Endodermal cell (in vitro differentiated cells): ENCODE data around the gene XRCC1. TPM values are rescaled to one million over a fixed set of nuclear protein-coding genes. Genes with fewer than 3 reads are reported as not detected.

ENCODE experiments used
- DNase-seq: peaks from one replicate; pipeline ENCODE4 v3.0.0-alpha.2; 2017
- H3K27ac ChIP-seq: 2 replicates; pipeline ENCODE4 v1.5.1; 2013; ENCODE audit warnings: mild to moderate bottlenecking, low read depth, low read length, moderate library complexity
- H3K27me3 ChIP-seq: 2 replicates; pipeline ENCODE4 v1.6.1; 2013; ENCODE audit warnings: mild to moderate bottlenecking, low read length, moderate library complexity; ENCODE audit not compliant: insufficient read depth, control insufficient read depth, poor library complexity, severe bottlenecking
- H3K36me3 ChIP-seq: 2 replicates; pipeline ENCODE4 v1.7.0; 2013; ENCODE audit warnings: mild to moderate bottlenecking, low read length, moderate library complexity; ENCODE audit not compliant: control insufficient read depth, insufficient read depth
- H3K4me1 ChIP-seq: one replicate; pipeline ENCODE4 v1.7.0; 2013; ENCODE audit warnings: low read length; ENCODE audit not compliant: control insufficient read depth, insufficient read depth
- H3K4me3 ChIP-seq: 2 replicates; pipeline ENCODE4 v1.5.1; 2013; ENCODE audit warnings: mild to moderate bottlenecking, low read length, moderate library complexity
- H3K9ac ChIP-seq: 2 replicates; pipeline ENCODE4 v1.6.1; 2013; ENCODE audit warnings: mild to moderate bottlenecking, low read length, moderate library complexity; ENCODE audit not compliant: poor library complexity, severe bottlenecking; ENCODE audit errors: extremely low read depth
- H3K9me3 ChIP-seq: 2 replicates; pipeline ENCODE4 v1.6.1; 2013; ENCODE audit warnings: mild to moderate bottlenecking, low read length, moderate library complexity; ENCODE audit not compliant: control insufficient read depth
- H3K27ac Mint-ChIP-seq: 2 replicates; pipeline ENCODE4 v1.8.0; 2020; ENCODE audit warnings: mixed read lengths
- H3K27me3 Mint-ChIP-seq: 2 replicates; pipeline ENCODE4 v1.8.0; 2021; ENCODE audit warnings: mild to moderate bottlenecking, mixed read lengths; ENCODE audit not compliant: insufficient read depth
- H3K36me3 Mint-ChIP-seq: 2 replicates; pipeline ENCODE4 v1.8.0; 2020; ENCODE audit warnings: low read depth, mixed read lengths
- H3K4me1 Mint-ChIP-seq: 2 replicates; pipeline ENCODE4 v1.8.0; 2020; ENCODE audit warnings: mixed read lengths
- H3K4me3 Mint-ChIP-seq: 2 replicates; pipeline ENCODE4 v1.8.0; 2020; ENCODE audit warnings: mild to moderate bottlenecking, moderate library complexity, mixed read lengths
- H3K9me3 Mint-ChIP-seq: 2 replicates; pipeline ENCODE4 v1.8.0; 2020; ENCODE audit warnings: mild to moderate bottlenecking, mixed read lengths
- CTCF ChIP-seq: fragments of 200-600 bp; sonication (generic); conservative IDR thresholded peaks from 2 replicates; pipeline ENCODE4 v1.5.0; 2021; ENCODE audit warnings: antibody characterized with exemption, mild to moderate bottlenecking
- WGBS, 2 experiments: methylation state at CpG; one replicate each; pipeline versions ENCODE4 v1.1.5 to v1.1.7; 2013; ENCODE audit warnings: missing lambda C conversion rate in 2 of 2, mixed read lengths in 1 of 2; ENCODE audit not compliant: insufficient coverage in 1 of 2, insufficient read length in 1 of 2; 5-methylcytosine and 5-hydroxymethylcytosine counted together
- total RNA-seq, 2 donors: library from RNA; stranded (reverse); fragmentation: NEBNext Ultra II Directional in 1 of 2; extraction: Animal tissue kit (Norgen Biotek cat#: 25700) in 1 of 2; gene quantifications; 2 replicates in 1 of 2; 3 replicates in 1 of 2; pipeline ENCODE4 v1.2.1, GENCODE V29; 2021

Gene XRCC1
- total RNA-seq, 2 donors from 2014 or later, result 48.8 to 52.1 TPM

DNA sequence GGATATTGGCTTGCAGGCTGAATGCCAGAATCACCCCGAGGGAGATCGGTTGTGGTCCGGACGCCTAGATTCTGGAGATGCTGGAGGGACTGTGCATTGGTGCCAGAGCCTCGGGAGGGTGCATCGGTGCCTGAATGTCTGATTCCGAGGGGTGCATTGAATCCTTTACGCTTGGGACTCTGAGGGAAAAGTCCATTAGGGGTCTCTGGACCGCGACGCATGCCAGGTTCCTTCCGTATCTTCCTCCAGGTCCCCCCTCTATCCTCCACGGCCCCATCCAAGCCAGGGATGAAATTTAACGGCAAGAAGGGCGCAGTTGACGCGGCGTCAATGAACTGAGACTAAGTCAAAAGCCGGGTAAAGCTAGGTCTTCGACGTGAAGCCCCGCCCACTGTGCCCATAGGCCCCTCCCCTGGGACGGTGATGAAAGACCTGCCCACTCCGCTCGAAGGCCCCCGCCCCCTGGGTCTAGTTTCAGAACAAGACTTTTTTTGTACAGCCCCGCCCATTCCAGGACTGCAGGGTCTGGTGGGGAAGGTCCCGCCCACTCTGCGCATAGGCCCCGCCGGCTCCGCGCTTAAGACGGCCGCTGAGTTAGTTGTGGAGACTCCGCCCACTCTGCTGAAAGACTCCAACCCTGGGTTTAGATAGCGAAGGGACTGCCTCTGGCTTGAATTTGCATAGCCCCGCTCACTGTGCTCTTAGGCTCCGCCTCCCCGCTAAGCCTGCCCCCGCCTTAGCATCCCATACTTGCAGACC lies 41.6 kb downstream of the XRCC1 start:
- H3K27me3 Mint-ChIP-seq, result peaks cover 10% of the 10 kb centered on the region
- H3K4me3 ChIP-seq, result peak overlapping the region; percentile 92
- peaks cover 21% of the 10 kb centered on the region for H3K36me3 Mint-ChIP-seq
- peak overlapping the region; percentile 85 for H3K27ac ChIP-seq
- peak; percentile 99 for DNase-seq
- 1% methylated on average over 29 to 41 of the region's 41 CpGs for WGBS, 2 experiments
- H3K4me3 Mint-ChIP-seq, result peak overlapping the region; percentile 66
- H3K9me3 ChIP-seq, result peaks cover 6% of the 10 kb centered on the region
- peaks cover 20% of the 10 kb centered on the region for H3K36me3 ChIP-seq
- no peaks in the 10 kb centered on the region for H3K4me1 ChIP-seq
- no peak overlapping the region for H3K9ac ChIP-seq
- no peak for TF ChIP-seq CTCF
- peaks cover 4% of the 10 kb centered on the region for H3K9me3 Mint-ChIP-seq
- peak overlapping the region; percentile 93 for H3K27ac Mint-ChIP-seq
- H3K4me1 Mint-ChIP-seq, result peaks cover 5% of the 10 kb centered on the region
- no peaks in the 10 kb centered on the region for H3K27me3 ChIP-seq

DNA sequence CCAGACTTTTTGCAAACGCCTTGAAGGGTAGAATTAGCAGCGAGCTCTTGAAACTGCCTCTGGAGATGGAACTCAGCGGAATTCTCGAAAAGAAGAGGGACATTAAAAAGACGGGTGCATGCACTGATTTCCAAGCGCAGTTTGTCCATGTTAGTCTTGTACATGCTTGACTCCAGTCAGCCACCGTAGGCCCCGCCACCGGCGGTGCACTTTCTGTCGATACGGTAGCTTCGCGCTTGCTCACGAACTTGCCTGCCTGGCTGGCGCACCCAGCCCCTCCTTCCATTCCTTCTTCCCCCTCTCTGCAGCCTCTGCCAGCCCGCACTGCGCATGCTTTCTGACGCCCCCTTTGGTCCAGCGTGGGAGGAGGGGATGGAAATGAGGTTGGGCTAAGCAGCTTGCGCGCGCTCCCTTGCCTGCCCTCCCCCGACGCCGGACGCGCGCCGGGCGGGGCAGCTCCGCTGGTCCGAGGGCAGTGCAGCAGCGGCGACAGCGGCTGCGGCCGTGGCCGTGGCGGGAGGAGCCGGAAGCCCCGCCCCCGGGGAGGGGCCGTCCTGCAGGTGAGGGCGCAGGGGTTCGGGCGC lies 42.3 kb downstream of the XRCC1 start, which contains the start of gene ZNF575:
Gene ZNF575, plus strand, starts transcription at position 227 of the 584 bp plus-strand sequence. CDS start 1,235 bp downstream, outside the sequence.
- Mint-ChIP-seq H3K4me1 (peaks cover 5% of the 10 kb centered on the region), H3K27me3 (peaks cover 16% of the 10 kb centered on the region), H3K9me3 (no peaks in the 10 kb centered on the region), H3K27ac (peak within 1 kb of the TSS; percentile 93), H3K4me3 (peak within 1 kb of the TSS; percentile 66), H3K36me3 (peaks cover 15% of the 10 kb centered on the region)
- Histone ChIP-seq H3K27me3 (no peaks in the 10 kb centered on the region), H3K4me1 (no peaks in the 10 kb centered on the region), H3K9ac (peak within 1 kb of the TSS; percentile 41), H3K27ac (peak within 1 kb of the TSS; percentile 85), H3K9me3 (no peaks in the 10 kb centered on the region), H3K36me3 (peaks cover 13% of the 10 kb centered on the region), H3K4me3 (peak within 1 kb of the TSS; percentile 92)
- WGBS, 2 experiments, result 0 to 1% methylated on average over 13 to 46 of the region's 47 CpGs
- peak; percentile 97 for DNase-seq
- peak; percentile 9 for TF ChIP-seq CTCF

DNA sequence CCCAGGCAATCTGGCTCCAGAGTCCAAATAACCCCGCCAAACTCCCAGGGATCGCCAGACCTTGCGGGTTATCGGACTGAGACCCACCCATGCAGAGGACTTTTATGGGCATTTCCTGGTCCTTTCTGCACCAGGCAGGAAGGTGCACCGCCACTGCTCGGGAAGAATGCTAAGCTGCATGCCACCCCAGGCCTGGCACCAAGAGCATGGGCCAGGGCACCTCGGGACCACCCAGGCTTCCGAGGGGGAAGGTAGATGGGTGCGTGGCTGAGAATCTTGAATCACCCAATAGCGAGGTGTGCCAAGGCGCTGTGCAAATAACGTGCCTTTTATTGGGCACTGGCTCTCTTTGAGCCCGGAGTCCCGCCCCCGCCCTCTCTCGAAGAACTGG lies 42.8 kb downstream of the XRCC1 start:
- peak overlapping the region; percentile 91 for H3K27ac Mint-ChIP-seq
- Histone ChIP-seq H3K27me3 (no peaks in the 10 kb centered on the region), H3K4me3 (peak overlapping the region; percentile 92), H3K9ac (peak overlapping the region; percentile 41), H3K27ac (peak overlapping the region; percentile 85), H3K4me1 (no peaks in the 10 kb centered on the region), H3K9me3 (no peaks in the 10 kb centered on the region), H3K36me3 (peaks cover 8% of the 10 kb centered on the region)
- WGBS, 2 experiments, result 25 to 28% methylated on average over 14 to 16 of the region's 16 CpGs
- H3K9me3 Mint-ChIP-seq, result no peaks in the 10 kb centered on the region
- no peak for DNase-seq
- TF ChIP-seq CTCF, result no peak
- H3K4me3 Mint-ChIP-seq, result peak overlapping the region; percentile 66
- peaks cover 13% of the 10 kb centered on the region for H3K36me3 Mint-ChIP-seq
- peaks cover 5% of the 10 kb centered on the region for H3K4me1 Mint-ChIP-seq
- H3K27me3 Mint-ChIP-seq, result peaks cover 20% of the 10 kb centered on the region
